LNCAP (cell line): Measurements from ENCODE around the gene NXPE3.

ENCODE experiments used
- CTCF ChIP-seq: fragments of 450-650 bp; IDR thresholded peaks from 2 replicates; pipeline ENCODE4 v1.5.1; 2017; ENCODE audit warnings: mild to moderate bottlenecking

The NXPE3 gene

GRCh38 chr3:101847328-101847727, 68.3 kb downstream of the NXPE3 start:
- TF ChIP-seq CTCF: no peak

GRCh38 chr3:101848326-101848725, 69.3 kb downstream of the NXPE3 start:
- no peak for TF ChIP-seq CTCF

GRCh38 chr3:101848754-101849713, 70.0 kb downstream of the NXPE3 start, which contains the start of gene NFKBIZ:
Gene NFKBIZ, plus strand, starts transcription at chr3:101849514. Its CDS starts 115 bp downstream, at chr3:101849629.
- TF ChIP-seq CTCF: no peak

- TF ChIP-seq CTCF: peak; percentile 38
These were observed 70.8 kb downstream of the NXPE3 start for GRCh38 chr3:101849714-101850245.

GRCh38 chr3:101850246-101851051, 71.4 kb downstream of the NXPE3 start:
- no peak for TF ChIP-seq CTCF

- TF ChIP-seq CTCF: no peak
These were observed 72.2 kb downstream of the NXPE3 start for GRCh38 chr3:101851072-101851770.
